ENCODE results near the gene HNF4A. TPM values are rescaled to one million over a fixed set of nuclear protein-coding genes. Genes with fewer than 3 reads are reported as not detected.

Gene HNF4A
- total and polyA plus RNA-seq, 2 of the 13 experiments (the other 11 are each of a cell fraction or from before 2014, with no cell fraction given): 80.9 to 169 TPM

DNA sequence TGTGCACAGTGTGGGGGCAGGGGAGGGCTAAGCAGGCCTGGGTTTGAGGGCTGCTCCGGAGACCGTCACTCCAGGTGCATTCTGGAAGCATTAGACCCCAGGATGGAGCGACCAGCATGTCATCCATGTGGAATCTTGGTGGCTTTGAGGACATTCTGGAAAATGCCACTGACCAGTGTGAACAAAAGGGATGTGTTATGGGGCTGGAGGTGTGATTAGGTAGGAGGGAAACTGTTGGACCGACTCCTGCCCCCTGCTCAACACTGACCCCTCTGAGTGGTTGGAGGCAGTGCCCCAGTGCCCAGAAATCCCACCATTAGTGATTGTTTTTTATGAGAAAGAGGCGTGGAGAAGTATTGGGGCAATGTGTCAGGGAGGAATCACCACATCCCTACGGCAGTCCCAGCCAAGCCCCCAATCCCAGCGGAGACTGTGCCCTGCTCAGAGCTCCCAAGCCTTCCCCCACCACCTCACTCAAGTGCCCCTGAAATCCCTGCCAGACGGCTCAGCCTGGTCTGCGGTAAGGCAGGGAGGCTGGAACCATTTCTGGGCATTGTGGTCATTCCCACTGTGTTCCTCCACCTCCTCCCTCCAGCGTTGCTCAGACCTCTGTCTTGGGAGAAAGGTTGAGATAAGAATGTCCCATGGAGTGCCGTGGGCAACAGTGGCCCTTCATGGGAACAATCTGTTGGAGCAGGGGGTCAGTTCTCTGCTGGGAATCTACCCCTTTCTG lies 76.2 kb downstream of the HNF4A start (continued):
- TF ChIP-seq, protein P1, sequence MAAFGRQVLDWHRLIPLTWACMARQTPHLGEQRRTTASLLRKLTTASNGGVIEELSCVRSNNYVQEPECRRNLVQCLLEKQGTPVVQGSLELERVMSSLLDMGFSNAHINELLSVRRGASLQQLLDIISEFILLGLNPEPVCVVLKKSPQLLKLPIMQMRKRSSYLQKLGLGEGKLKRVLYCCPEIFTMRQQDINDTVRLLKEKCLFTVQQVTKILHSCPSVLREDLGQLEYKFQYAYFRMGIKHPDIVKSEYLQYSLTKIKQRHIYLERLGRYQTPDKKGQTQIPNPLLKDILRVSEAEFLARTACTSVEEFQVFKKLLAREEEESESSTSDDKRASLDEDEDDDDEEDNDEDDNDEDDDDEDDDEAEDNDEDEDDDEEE (CRISPR knock-in tag; IDR thresholded peaks at IDR 0.05): 0 out of 2 replicates have a peak, but pooled peaks have one; percentile 59
- no peak for TF ChIP-seq RORA (CRISPR knock-in tag; IDR thresholded peaks at IDR 0.05)
- TF ChIP-seq, protein P2, sequence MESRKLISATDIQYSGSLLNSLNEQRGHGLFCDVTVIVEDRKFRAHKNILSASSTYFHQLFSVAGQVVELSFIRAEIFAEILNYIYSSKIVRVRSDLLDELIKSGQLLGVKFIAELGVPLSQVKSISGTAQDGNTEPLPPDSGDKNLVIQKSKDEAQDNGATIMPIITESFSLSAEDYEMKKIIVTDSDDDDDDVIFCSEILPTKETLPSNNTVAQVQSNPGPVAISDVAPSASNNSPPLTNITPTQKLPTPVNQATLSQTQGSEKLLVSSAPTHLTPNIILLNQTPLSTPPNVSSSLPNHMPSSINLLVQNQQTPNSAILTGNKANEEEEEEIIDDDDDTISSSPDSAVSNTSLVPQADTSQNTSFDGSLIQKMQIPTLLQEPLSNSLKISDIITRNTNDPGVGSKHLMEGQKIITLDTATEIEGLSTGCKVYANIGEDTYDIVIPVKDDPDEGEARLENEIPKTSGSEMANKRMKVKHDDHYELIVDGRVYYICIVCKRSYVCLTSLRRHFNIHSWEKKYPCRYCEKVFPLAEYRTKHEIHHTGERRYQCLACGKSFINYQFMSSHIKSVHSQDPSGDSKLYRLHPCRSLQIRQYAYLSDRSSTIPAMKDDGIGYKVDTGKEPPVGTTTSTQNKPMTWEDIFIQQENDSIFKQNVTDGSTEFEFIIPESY (CRISPR knock-in tag; IDR thresholded peaks at IDR 0.05): no peak
- TF ChIP-seq TCF12 (IDR thresholded peaks at IDR 0.05): no peak
- TF ChIP-seq TCF12 (CRISPR knock-in tag; IDR thresholded peaks at IDR 0.05): 0 out of 2 replicates have a peak, but pooled peaks have one; percentile 20
- no peak for TF ChIP-seq NFIC (IDR thresholded peaks at IDR 0.05; ENCODE audit: low read length)
- TF ChIP-seq SCMH1 (CRISPR knock-in tag; IDR thresholded peaks at IDR 0.05; ENCODE audit: borderline replicate concordance): no peak
- TF ChIP-seq, protein P3, sequence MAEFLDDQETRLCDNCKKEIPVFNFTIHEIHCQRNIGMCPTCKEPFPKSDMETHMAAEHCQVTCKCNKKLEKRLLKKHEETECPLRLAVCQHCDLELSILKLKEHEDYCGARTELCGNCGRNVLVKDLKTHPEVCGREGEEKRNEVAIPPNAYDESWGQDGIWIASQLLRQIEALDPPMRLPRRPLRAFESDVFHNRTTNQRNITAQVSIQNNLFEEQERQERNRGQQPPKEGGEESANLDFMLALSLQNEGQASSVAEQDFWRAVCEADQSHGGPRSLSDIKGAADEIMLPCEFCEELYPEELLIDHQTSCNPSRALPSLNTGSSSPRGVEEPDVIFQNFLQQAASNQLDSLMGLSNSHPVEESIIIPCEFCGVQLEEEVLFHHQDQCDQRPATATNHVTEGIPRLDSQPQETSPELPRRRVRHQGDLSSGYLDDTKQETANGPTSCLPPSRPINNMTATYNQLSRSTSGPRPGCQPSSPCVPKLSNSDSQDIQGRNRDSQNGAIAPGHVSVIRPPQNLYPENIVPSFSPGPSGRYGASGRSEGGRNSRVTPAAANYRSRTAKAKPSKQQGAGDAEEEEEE (CRISPR knock-in tag; IDR thresholded peaks at IDR 0.05; ENCODE audit: borderline replicate concordance): peak; percentile 50; the same call in 1 of the 2 replicates
- no peak for TF ChIP-seq RARA (CRISPR knock-in tag; IDR thresholded peaks at IDR 0.05)
- TF ChIP-seq NR2F2 (IDR thresholded peaks at IDR 0.05; ENCODE audit: borderline replicate concordance, low read depth): no peak; the same call in 1 of the 2 replicates
- peak in 1 of 2 experiments; percentile 69; a peak in 1 of 4 replicates for TF ChIP-seq KLF16 (CRISPR knock-in tag; IDR thresholded peaks at IDR 0.05)
- no peak for TF ChIP-seq RARG (CRISPR knock-in tag; IDR thresholded peaks at IDR 0.05; ENCODE audit: low read depth)
- TF ChIP-seq ZNF260 (CRISPR knock-in tag; IDR thresholded peaks at IDR 0.05; ENCODE audit: borderline replicate concordance, low read depth): no peak
- TF ChIP-seq TGIF2 (CRISPR knock-in tag; IDR thresholded peaks at IDR 0.05): no peak; the same call in 1 of the 2 replicates
- TF ChIP-seq, protein P4, sequence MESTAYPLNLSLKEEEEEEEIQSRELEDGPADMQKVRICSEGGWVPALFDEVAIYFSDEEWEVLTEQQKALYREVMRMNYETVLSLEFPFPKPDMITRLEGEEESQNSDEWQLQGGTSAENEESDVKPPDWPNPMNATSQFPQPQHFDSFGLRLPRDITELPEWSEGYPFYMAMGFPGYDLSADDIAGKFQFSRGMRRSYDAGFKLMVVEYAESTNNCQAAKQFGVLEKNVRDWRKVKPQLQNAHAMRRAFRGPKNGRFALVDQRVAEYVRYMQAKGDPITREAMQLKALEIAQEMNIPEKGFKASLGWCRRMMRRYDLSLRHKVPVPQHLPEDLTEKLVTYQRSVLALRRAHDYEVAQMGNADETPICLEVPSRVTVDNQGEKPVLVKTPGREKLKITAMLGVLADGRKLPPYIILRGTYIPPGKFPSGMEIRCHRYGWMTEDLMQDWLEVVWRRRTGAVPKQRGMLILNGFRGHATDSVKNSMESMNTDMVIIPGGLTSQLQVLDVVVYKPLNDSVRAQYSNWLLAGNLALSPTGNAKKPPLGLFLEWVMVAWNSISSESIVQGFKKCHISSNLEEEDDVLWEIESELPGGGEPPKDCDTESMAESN (CRISPR knock-in tag; conservative IDR thresholded peaks at IDR 0.05): peak; percentile 69; the same call in 1 of the 2 replicates
- TF ChIP-seq, protein P5, sequence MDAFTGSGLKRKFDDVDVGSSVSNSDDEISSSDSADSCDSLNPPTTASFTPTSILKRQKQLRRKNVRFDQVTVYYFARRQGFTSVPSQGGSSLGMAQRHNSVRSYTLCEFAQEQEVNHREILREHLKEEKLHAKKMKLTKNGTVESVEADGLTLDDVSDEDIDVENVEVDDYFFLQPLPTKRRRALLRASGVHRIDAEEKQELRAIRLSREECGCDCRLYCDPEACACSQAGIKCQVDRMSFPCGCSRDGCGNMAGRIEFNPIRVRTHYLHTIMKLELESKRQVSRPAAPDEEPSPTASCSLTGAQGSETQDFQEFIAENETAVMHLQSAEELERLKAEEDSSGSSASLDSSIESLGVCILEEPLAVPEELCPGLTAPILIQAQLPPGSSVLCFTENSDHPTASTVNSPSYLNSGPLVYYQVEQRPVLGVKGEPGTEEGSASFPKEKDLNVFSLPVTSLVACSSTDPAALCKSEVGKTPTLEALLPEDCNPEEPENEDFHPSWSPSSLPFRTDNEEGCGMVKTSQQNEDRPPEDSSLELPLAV (CRISPR knock-in tag; conservative IDR thresholded peaks at IDR 0.05; ENCODE audit: low read depth): no peak
